ENCODE data around the gene SMIM21.

DNA sequence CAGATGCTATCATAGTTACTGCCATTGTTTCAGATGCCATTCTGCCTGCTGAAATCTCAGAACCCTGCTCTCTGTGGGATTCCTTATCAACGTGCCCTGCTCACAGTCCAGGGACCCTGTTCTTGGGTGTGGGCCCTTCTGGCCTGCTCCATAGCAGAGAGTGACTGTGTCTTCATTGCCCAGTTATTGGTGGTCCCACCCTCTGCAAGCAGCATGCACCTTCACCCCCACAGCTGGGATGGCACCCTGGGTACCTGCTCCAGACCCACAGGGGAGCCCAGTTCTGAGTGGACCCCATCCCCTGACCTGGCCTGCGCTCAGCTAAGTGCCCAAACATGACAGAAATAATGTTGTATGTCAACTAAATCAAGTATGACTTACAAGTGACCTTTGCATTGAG lies 36.6 kb downstream of the SMIM21 start:
- TF ChIP-seq, protein P1, sequence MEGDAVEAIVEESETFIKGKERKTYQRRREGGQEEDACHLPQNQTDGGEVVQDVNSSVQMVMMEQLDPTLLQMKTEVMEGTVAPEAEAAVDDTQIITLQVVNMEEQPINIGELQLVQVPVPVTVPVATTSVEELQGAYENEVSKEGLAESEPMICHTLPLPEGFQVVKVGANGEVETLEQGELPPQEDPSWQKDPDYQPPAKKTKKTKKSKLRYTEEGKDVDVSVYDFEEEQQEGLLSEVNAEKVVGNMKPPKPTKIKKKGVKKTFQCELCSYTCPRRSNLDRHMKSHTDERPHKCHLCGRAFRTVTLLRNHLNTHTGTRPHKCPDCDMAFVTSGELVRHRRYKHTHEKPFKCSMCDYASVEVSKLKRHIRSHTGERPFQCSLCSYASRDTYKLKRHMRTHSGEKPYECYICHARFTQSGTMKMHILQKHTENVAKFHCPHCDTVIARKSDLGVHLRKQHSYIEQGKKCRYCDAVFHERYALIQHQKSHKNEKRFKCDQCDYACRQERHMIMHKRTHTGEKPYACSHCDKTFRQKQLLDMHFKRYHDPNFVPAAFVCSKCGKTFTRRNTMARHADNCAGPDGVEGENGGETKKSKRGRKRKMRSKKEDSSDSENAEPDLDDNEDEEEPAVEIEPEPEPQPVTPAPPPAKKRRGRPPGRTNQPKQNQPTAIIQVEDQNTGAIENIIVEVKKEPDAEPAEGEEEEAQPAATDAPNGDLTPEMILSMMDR (IDR thresholded peaks at IDR 0.05), result no peak
- TF ChIP-seq POLR2A (IDR thresholded peaks at IDR 0.05) (no peak), EP300 (IDR thresholded peaks at IDR 0.05) (no peak)
